Measurements from ENCODE around the gene CCR3. TPM values are rescaled to one million over a fixed set of nuclear protein-coding genes. Genes with fewer than 3 reads are reported as not detected.

The CCR3 gene
- total RNA-seq, 5 donors from 2014 or later (not counting 1 experiment from before 2014, with no cell fraction given): 0.33 to 1.2 (median 0.55) TPM; not detected in 2

- Histone ChIP-seq H3K27ac (ENCODE audit: low read length) (no peak overlapping the region), H3K27me3 (replicated peaks in 1 of 2; ENCODE audit: control insufficient read depth in 2 of 2, extremely low read depth in 1 of 2, insufficient read depth in 2 of 2, low read length in 1 of 2) (no peaks in the 10 kb centered on the region), H3K36me3 (ENCODE audit: control insufficient read depth in 2 of 2, extremely low read depth in 1 of 2, insufficient read depth in 1 of 2, low read length in 1 of 2) (no peaks in the 10 kb centered on the region), H3K4me1 (ENCODE audit: control insufficient read depth in 1 of 2, extremely low read depth in 1 of 2, insufficient read depth in 2 of 2, low read length in 2 of 2) (peaks cover 7 to 50% of the 10 kb centered on the region in 2 experiments), H3K4me3 (ENCODE audit: control insufficient read depth in 1 of 2, extremely low read depth in 1 of 2, low read length in 1 of 2) (no peak overlapping the region), H3K9me3 (peaks cover 5% of the 10 kb centered on the region)
- WGBS (ENCODE audit: insufficient coverage): 44% methylated on average over 8 of the region's 9 CpGs
- peaks cover 32 to 42% (median 40%) of the 10 kb centered on the region in 3 donors for H3K4me1 Mint-ChIP-seq
- H3K9me3 Mint-ChIP-seq: no peaks in the 10 kb centered on the region
- peak overlapping the region in 1 of 2 donors; percentile 77 for H3K27ac Mint-ChIP-seq
- DNase-seq (peak; percentile 37 to 85 (median 66)), ATAC-seq (replicated peaks in 1 of 4) (peak; percentile 74 to 86 (median 83))
- no peak overlapping the region for H3K4me3 Mint-ChIP-seq
- ChIA-PET CTCF (interaction anchor here (0.6 to 6.8 kb wide), 20 partner anchors 9 to 127 kb away, joined by 3 to 139 read pairs (median 4); partner anchors contain the start of genes CCR5 (in 2 of the 2) and CCR2 (in 1 of the 2)), POLR2A (interaction anchor here in 1 of 2 donors (0.6 kb wide), 1 partner anchor 144 kb away, joined by 3 read pairs; no protein-coding TSS in a partner anchor)
- no peaks in the 10 kb centered on the region for H3K36me3 Mint-ChIP-seq
- no peaks in the 10 kb centered on the region for H3K27me3 Mint-ChIP-seq
Measured at GRCh38 chr3:46276497-46277099, 34.3 kb downstream of the CCR3 start.

- CTCF ChIA-PET: interaction anchor here in 1 of 2 donors (3.7 to 6.8 kb wide), 2 partner anchors 92 to 93 kb away, joined by 26 to 139 read pairs; partner anchors contain the start of gene CCR5
- POLR2A ChIA-PET: no interaction called here
- no peak for ATAC-seq (replicated peaks in 1 of 4)
- Histone ChIP-seq H3K27ac (ENCODE audit: low read length) (peak overlapping the region; percentile 20), H3K4me1 (ENCODE audit: control insufficient read depth in 1 of 2, extremely low read depth in 1 of 2, insufficient read depth in 2 of 2, low read length in 2 of 2) (peaks cover 7 to 59% of the 10 kb centered on the region in 2 experiments), H3K9me3 (peaks cover 5% of the 10 kb centered on the region), H3K27me3 (replicated peaks in 1 of 2; ENCODE audit: control insufficient read depth in 2 of 2, extremely low read depth in 1 of 2, insufficient read depth in 2 of 2, low read length in 1 of 2) (no peaks in the 10 kb centered on the region), H3K36me3 (ENCODE audit: control insufficient read depth in 2 of 2, extremely low read depth in 1 of 2, insufficient read depth in 1 of 2, low read length in 1 of 2) (no peaks in the 10 kb centered on the region), H3K4me3 (ENCODE audit: control insufficient read depth in 1 of 2, extremely low read depth in 1 of 2, low read length in 1 of 2) (no peak overlapping the region)
- Mint-ChIP-seq H3K36me3 (no peaks in the 10 kb centered on the region), H3K4me3 (no peak overlapping the region), H3K9me3 (no peaks in the 10 kb centered on the region), H3K27ac (peak overlapping the region in 1 of 2 donors; percentile 32), H3K4me1 (peaks cover 40 to 50% (median 49%) of the 10 kb centered on the region in 3 donors), H3K27me3 (no peaks in the 10 kb centered on the region)
- 31% methylated on average over 2 of the region's 2 CpGs for WGBS (ENCODE audit: insufficient coverage)
- no peak for DNase-seq
Measured at GRCh38 chr3:46277476-46277875, 35.2 kb downstream of the CCR3 start.

- POLR2A ChIA-PET: interaction anchor here in 1 of 2 donors (0.8 kb wide), 1 partner anchor 92 kb away, joined by 3 read pairs; the partner anchor contains the start of gene CCR5
- Mint-ChIP-seq H3K27me3 (no peaks in the 10 kb centered on the region), H3K27ac (peak overlapping the region; percentile 62 to 72), H3K4me3 (peak overlapping the region in 1 of 3 donors; percentile 21), H3K36me3 (no peaks in the 10 kb centered on the region), H3K4me1 (peaks cover 55 to 66% (median 65%) of the 10 kb centered on the region in 3 donors), H3K9me3 (no peaks in the 10 kb centered on the region)
- Histone ChIP-seq H3K4me3 (ENCODE audit: control insufficient read depth in 1 of 2, extremely low read depth in 1 of 2, low read length in 1 of 2) (no peak overlapping the region), H3K4me1 (ENCODE audit: control insufficient read depth in 1 of 2, extremely low read depth in 1 of 2, insufficient read depth in 2 of 2, low read length in 2 of 2) (peaks cover 14 to 72% of the 10 kb centered on the region in 2 experiments), H3K27me3 (replicated peaks in 1 of 2; ENCODE audit: control insufficient read depth in 2 of 2, extremely low read depth in 1 of 2, insufficient read depth in 2 of 2, low read length in 1 of 2) (no peaks in the 10 kb centered on the region), H3K27ac (ENCODE audit: low read length) (peak overlapping the region; percentile 83), H3K9me3 (peaks cover 5% of the 10 kb centered on the region), H3K36me3 (ENCODE audit: control insufficient read depth in 2 of 2, extremely low read depth in 1 of 2, insufficient read depth in 1 of 2, low read length in 1 of 2) (no peaks in the 10 kb centered on the region)
- no peak for ATAC-seq (replicated peaks in 1 of 4)
- DNase-seq: no peak
- WGBS (ENCODE audit: insufficient coverage): 57% methylated on average over 2 of the region's 3 CpGs
- CTCF ChIA-PET: interaction anchor here in 1 of 2 donors (1.4 to 3.7 kb wide), 2 partner anchors 85 to 91 kb away, joined by 6 to 26 read pairs; partner anchors contain the start of gene CCR5
Measured at GRCh38 chr3:46278816-46279672, 36.8 kb downstream of the CCR3 start.

- H3K9me3 Mint-ChIP-seq: no peaks in the 10 kb centered on the region
- peaks cover 67 to 77% (median 75%) of the 10 kb centered on the region in 3 donors for H3K4me1 Mint-ChIP-seq
- Histone ChIP-seq H3K36me3 (ENCODE audit: control insufficient read depth in 2 of 2, extremely low read depth in 1 of 2, insufficient read depth in 1 of 2, low read length in 1 of 2) (no peaks in the 10 kb centered on the region), H3K27ac (ENCODE audit: low read length) (peak overlapping the region; percentile 83), H3K4me1 (ENCODE audit: control insufficient read depth in 1 of 2, extremely low read depth in 1 of 2, insufficient read depth in 2 of 2, low read length in 2 of 2) (peaks cover 15 to 84% of the 10 kb centered on the region in 2 experiments), H3K9me3 (peaks cover 5% of the 10 kb centered on the region), H3K27me3 (replicated peaks in 1 of 2; ENCODE audit: control insufficient read depth in 2 of 2, extremely low read depth in 1 of 2, insufficient read depth in 2 of 2, low read length in 1 of 2) (no peaks in the 10 kb centered on the region), H3K4me3 (ENCODE audit: control insufficient read depth in 1 of 2, extremely low read depth in 1 of 2, low read length in 1 of 2) (no peak overlapping the region)
- POLR2A ChIA-PET: no interaction called here
- H3K36me3 Mint-ChIP-seq: no peaks in the 10 kb centered on the region
- no peaks in the 10 kb centered on the region for H3K27me3 Mint-ChIP-seq
- 38% methylated on average over 1 of the region's 5 CpGs for WGBS (ENCODE audit: insufficient coverage)
- DNase-seq (peak in 28 of 35 experiments; percentile 8 to 81 (median 32)), ATAC-seq (replicated peaks in 1 of 4) (peak; percentile 50 to 78 (median 72))
- H3K27ac Mint-ChIP-seq: peak overlapping the region; percentile 45 to 72
- CTCF ChIA-PET: interaction anchor here in 1 of 2 donors (1.0 to 3.7 kb wide), 4 partner anchors 83 to 98 kb away, joined by 3 to 26 read pairs (median 5); partner anchors contain the start of gene CCR5
- peak overlapping the region in 1 of 3 donors; percentile 21 for H3K4me3 Mint-ChIP-seq
Measured at GRCh38 chr3:46280105-46280797, 38.0 kb downstream of the CCR3 start.

- Mint-ChIP-seq H3K27ac (peak overlapping the region in 1 of 2 donors; percentile 44), H3K4me3 (no peak overlapping the region), H3K9me3 (no peaks in the 10 kb centered on the region), H3K4me1 (peaks cover 73 to 88% (median 83%) of the 10 kb centered on the region in 3 donors), H3K36me3 (no peaks in the 10 kb centered on the region), H3K27me3 (no peaks in the 10 kb centered on the region)
- H3K36me3 ChIP-seq (ENCODE audit: control insufficient read depth in 2 of 2, extremely low read depth in 1 of 2, insufficient read depth in 1 of 2, low read length in 1 of 2): no peaks in the 10 kb centered on the region
- no peak overlapping the region for H3K4me3 ChIP-seq (ENCODE audit: control insufficient read depth in 1 of 2, extremely low read depth in 1 of 2, low read length in 1 of 2)
- H3K4me1 ChIP-seq (ENCODE audit: control insufficient read depth in 1 of 2, extremely low read depth in 1 of 2, insufficient read depth in 2 of 2, low read length in 2 of 2): peaks cover 15 to 93% of the 10 kb centered on the region in 2 experiments
- peaks cover 5% of the 10 kb centered on the region for H3K9me3 ChIP-seq
- ChIA-PET CTCF (no interaction called here), POLR2A (no interaction called here)
- H3K27me3 ChIP-seq (replicated peaks in 1 of 2; ENCODE audit: control insufficient read depth in 2 of 2, extremely low read depth in 1 of 2, insufficient read depth in 2 of 2, low read length in 1 of 2): no peaks in the 10 kb centered on the region
- DNase-seq: no peak
- ATAC-seq (replicated peaks in 1 of 4): no peak
- peak overlapping the region; percentile 6 for H3K27ac ChIP-seq (ENCODE audit: low read length)
- WGBS (ENCODE audit: insufficient coverage): 100% methylated on average over 1 of the region's 1 CpG
Measured at GRCh38 chr3:46281551-46281950, 39.3 kb downstream of the CCR3 start.
